K562 (cell line): ENCODE results near the gene ZNF74. TPM values are rescaled to one million over a fixed set of nuclear protein-coding genes. Genes with fewer than 3 reads are reported as not detected.
A peak's percentile ranks its signal among the peaks of the same experiment; 100 is the strongest.

ENCODE experiments used
- ATF1 ChIP-seq, 2 experiments: fragments of 450-650 bp in 1 of 2; IDR thresholded peaks; 2 replicates each; pipeline ENCODE4 v1.6.1; 2016; ENCODE audit warnings: missing compliant biosample characterization in 1 of 2, missing genetic modification characterization in 1 of 2
- ATF7 ChIP-seq: fragments of 450-650 bp; IDR thresholded peaks from 2 replicates; pipeline ENCODE4 v1.7.1; 2014; ENCODE audit warnings: mild to moderate bottlenecking, moderate library complexity
- CBX1 ChIP-seq: sonication (generic); IDR thresholded peaks from 2 replicates; pipeline ENCODE4 v1.6.1; 2016; ENCODE audit warnings: antibody characterized with exemption, low read depth, mild to moderate bottlenecking
- CC2D1A ChIP-seq: fragments of 450-650 bp; IDR thresholded peaks from 2 replicates; pipeline ENCODE4 v1.6.1; 2017; ENCODE audit warnings: mild to moderate bottlenecking
- GABPA ChIP-seq: fragments of 200-800 bp; sonication (Bioruptor generic); conservative IDR thresholded peaks from 2 replicates; pipeline ENCODE4 v1.6.1; 2016; ENCODE audit warnings: low read depth, missing genetic modification characterization, missing compliant biosample characterization
- GABPB1 ChIP-seq: sonication (generic); formaldehyde crosslinking; IDR thresholded peaks from 2 replicates; pipeline ENCODE4 v1.8.0; 2022; ENCODE audit warnings: mild to moderate bottlenecking, missing genetic modification reagents
- HNRNPLL ChIP-seq: fragments of 200-400 bp; formaldehyde crosslinking; IDR thresholded peaks from 2 replicates; pipeline ENCODE4 v1.6.1; 2017; ENCODE audit warnings: low read length, low read depth, mild to moderate bottlenecking; ENCODE audit not compliant: poor library complexity, severe bottlenecking
- IRF9 ChIP-seq: fragments of 450-650 bp; IDR thresholded peaks from 2 replicates; pipeline ENCODE4 v1.6.1; 2016; ENCODE audit warnings: missing biosample characterization, missing genetic modification characterization
- MAX ChIP-seq: sonication (generic); formaldehyde crosslinking; IDR thresholded peaks from 2 replicates; pipeline ENCODE4 v1.9.0; 2022; ENCODE audit warnings: mild to moderate bottlenecking, missing genetic modification reagents
- MTA3 ChIP-seq: fragments of 450-650 bp; formaldehyde crosslinking; IDR thresholded peaks from 2 replicates; pipeline ENCODE4 v1.6.1; 2017; ENCODE audit warnings: mild to moderate bottlenecking, borderline replicate concordance
- MXI1 ChIP-seq: IDR thresholded peaks from 2 replicates; pipeline ENCODE4 v1.6.1; 2011; ENCODE audit warnings: low read depth, mild to moderate bottlenecking, improper control_type of control experiment, low read length
- MYC ChIP-seq, 2 experiments: fragments of 250-450 bp in 1 of 2; sonication (Bioruptor Pico) in 1 of 2; IDR thresholded peaks; 2 replicates each; pipeline versions ENCODE4 v1.5.1 to v1.6.1; 2012 to 2021; ENCODE audit warnings: low read depth in 2 of 2, borderline replicate concordance in 1 of 2, improper control_type of control experiment in 1 of 2, low read length in 1 of 2, mild to moderate bottlenecking in 1 of 2, moderate library complexity in 1 of 2
- PCBP1 ChIP-seq: fragments of 200-400 bp; formaldehyde crosslinking; IDR thresholded peaks from 2 replicates; pipeline ENCODE4 v1.6.1; 2018; ENCODE audit warnings: mild to moderate bottlenecking, low read depth, low read length; ENCODE audit not compliant: poor library complexity, severe bottlenecking
- RNF2 ChIP-seq: sonication (generic); IDR thresholded peaks from 2 replicates; pipeline ENCODE4 v1.6.1; 2016
- SIN3A ChIP-seq, 2 experiments: fragments of 150-350 bp in 1 of 2; IDR thresholded peaks; 2 replicates each; pipeline ENCODE4 v1.6.1; 2011 to 2016; ENCODE audit warnings: borderline replicate concordance in 2 of 2, low read depth in 2 of 2, low read length in 2 of 2, mild to moderate bottlenecking in 2 of 2, moderate library complexity in 2 of 2; ENCODE audit not compliant: control insufficient read depth in 1 of 2
- SRF ChIP-seq, 2 experiments: fragments of 250-450, 450-650 bp in 1 of 2; sonication (Bioruptor Pico) in 1 of 2; sonication (generic) in 1 of 2; formaldehyde crosslinking; IDR thresholded peaks; 2 replicates each; pipeline versions ENCODE4 v1.5.0 to v1.5.1; 2020 to 2022; ENCODE audit warnings: mild to moderate bottlenecking in 1 of 2, missing genetic modification reagents in 1 of 2
- THRAP3 ChIP-seq: fragments of 450-650 bp; IDR thresholded peaks from 2 replicates; pipeline ENCODE4 v1.6.1; 2016; ENCODE audit warnings: mild to moderate bottlenecking, inconsistent platforms, borderline replicate concordance
- ZNF583 ChIP-seq: fragments of 250-450 bp; sonication (Bioruptor Pico); IDR thresholded peaks from 2 replicates; pipeline ENCODE4 v1.4.0; 2020
- ZNF609 ChIP-seq: sonication (generic); formaldehyde crosslinking; IDR thresholded peaks from 2 replicates; pipeline ENCODE4 v1.8.1; 2023; ENCODE audit warnings: missing genetic modification reagents, mild to moderate bottlenecking, borderline replicate concordance
- ZNF699 ChIP-seq: fragments of 250-450 bp; sonication (Bioruptor Pico); IDR thresholded peaks from 2 replicates; pipeline ENCODE4 v1.8.0; 2021; ENCODE audit warnings: mild to moderate bottlenecking, moderate library complexity; ENCODE audit not compliant: insufficient replicate concordance
- polyA plus RNA-seq, 8 experiments: library from polyadenylated mRNA; depleted of rRNA in 4 of 8; stranded (reverse) in 5 of 8; unstranded in 3 of 8; fragments of >200 nt; fragmentation: Nextera tagmentation in 2 of 8; fragmentation: Illumina TruSeq in 1 of 8; extraction: Ambion mirVana in 2 of 8; extraction: Trizol in 1 of 8; gene quantifications; 2 replicates each; pipeline versions ENCODE4 v1.2.1 to v1.2.3, GENCODE V29; 2011 to 2014; ENCODE audit warnings: inconsistent platforms in 1 of 8, missing spikeins in 1 of 8
- total RNA-seq, 7 experiments: library from RNA; depleted of rRNA in 6 of 7; stranded (reverse); fragments of >200 nt in 6 of 7; fragmentation: Illumina TruSeq in 2 of 7; extraction: Trizol in 2 of 7; gene quantifications; 2 replicates each; pipeline versions ENCODE4 v1.2.1 to v1.2.3, GENCODE V29; 2011 to 2021; ENCODE audit warnings: low replicate concordance in 1 of 7

The ZNF74 gene
- total and polyA plus RNA-seq, 9 of the 15 experiments (the other 6 are each of a cell fraction or from before 2014, with no cell fraction given), result 2.4 to 53.5 (median 31.5) TPM

GRCh38 chr22:20418211-20418788, 24.3 kb downstream of the ZNF74 start (continued):
- TF ChIP-seq HNRNPLL, result peak; percentile 38
- TF ChIP-seq ATF1 (CRISPR knock-in tag; IDR thresholded peaks at IDR 0.05), result no peak
- peak; percentile 79 for TF ChIP-seq ATF1 (tag; IDR thresholded peaks at IDR 0.05)
- no peak for TF ChIP-seq IRF9 (tag)
- peak; percentile 77 for TF ChIP-seq ATF7
- TF ChIP-seq GABPB1 (CRISPR knock-in tag), result peak; percentile 75; the same call in 1 of the 2 replicates
- peak; percentile 51; the same call in 1 of the 2 replicates for TF ChIP-seq RNF2
- peak; percentile 65; the same call in 1 of the 2 replicates for TF ChIP-seq MYC (IDR thresholded peaks at IDR 0.05; ENCODE audit: low read depth, low read length)
- 0 out of 2 replicates have a peak, but pooled peaks have one; percentile 21 for TF ChIP-seq MYC (CRISPR knock-in tag; IDR thresholded peaks at IDR 0.05; ENCODE audit: borderline replicate concordance, low read depth)
- no peak for TF ChIP-seq THRAP3
- peak; percentile 18 for TF ChIP-seq ZNF699
- TF ChIP-seq ZNF609 (CRISPR knock-in tag), result peak; percentile 13; the same call in 1 of the 2 replicates
- peak in 1 of 2 experiments; percentile 71; a peak in 1 of 4 replicates for TF ChIP-seq SIN3A (IDR thresholded peaks at IDR 0.05; ENCODE audit: borderline replicate concordance in 2 of 2, control insufficient read depth in 1 of 2, low read depth in 2 of 2, low read length in 2 of 2)
- TF ChIP-seq MXI1, result peak; percentile 69
- TF ChIP-seq PCBP1, result peak; percentile 60
- TF ChIP-seq CBX1, result peak; percentile 72
- peak; percentile 95; the same call in 1 of the 2 replicates for TF ChIP-seq MTA3
- TF ChIP-seq ZNF583 (CRISPR knock-in tag), result 0 out of 2 replicates have a peak, but pooled peaks have one; percentile 12
- peak; percentile 46 for TF ChIP-seq GABPA (tag)
- TF ChIP-seq MAX (CRISPR knock-in tag), result peak; percentile 92
- peak in 1 of 2 experiments; percentile 68; a peak in 2 of 4 replicates for TF ChIP-seq SRF (CRISPR knock-in tag; IDR thresholded peaks at IDR 0.05)
- TF ChIP-seq CC2D1A, result peak; percentile 98
